HG03103 (cell line): ENCODE results near the gene TUBE1.

Source experiments
- ATAC-seq: cut with Tn5 transposase; IDR thresholded peaks from one replicate; pipeline ENCODE4 v1.9.1; 2021; ENCODE audit warnings: low read depth; ENCODE audit not compliant: unreplicated experiment

The TUBE1 gene

DNA sequence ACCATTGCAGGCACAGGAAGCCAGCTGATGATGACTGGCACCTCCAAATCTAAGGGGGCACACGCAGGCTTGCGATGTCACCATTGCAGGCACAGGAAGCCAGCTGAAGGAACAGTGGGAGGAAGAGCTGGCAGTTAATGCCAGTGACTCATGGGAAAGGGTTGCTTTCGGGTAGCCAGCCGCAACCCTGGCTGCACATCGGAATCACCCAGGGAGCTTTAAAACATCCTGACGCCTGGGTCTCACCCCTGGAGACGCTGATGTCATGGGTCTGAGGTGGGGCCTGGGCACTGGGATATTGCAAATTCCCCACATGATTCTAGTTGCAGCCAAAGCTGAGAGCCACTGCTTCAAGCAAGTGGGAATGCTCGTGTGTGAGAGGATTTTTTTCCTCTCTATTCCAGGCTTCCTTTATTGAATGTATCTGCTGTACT lies 49.5 kb downstream of the TUBE1 start:
- ATAC-seq = no peak

DNA sequence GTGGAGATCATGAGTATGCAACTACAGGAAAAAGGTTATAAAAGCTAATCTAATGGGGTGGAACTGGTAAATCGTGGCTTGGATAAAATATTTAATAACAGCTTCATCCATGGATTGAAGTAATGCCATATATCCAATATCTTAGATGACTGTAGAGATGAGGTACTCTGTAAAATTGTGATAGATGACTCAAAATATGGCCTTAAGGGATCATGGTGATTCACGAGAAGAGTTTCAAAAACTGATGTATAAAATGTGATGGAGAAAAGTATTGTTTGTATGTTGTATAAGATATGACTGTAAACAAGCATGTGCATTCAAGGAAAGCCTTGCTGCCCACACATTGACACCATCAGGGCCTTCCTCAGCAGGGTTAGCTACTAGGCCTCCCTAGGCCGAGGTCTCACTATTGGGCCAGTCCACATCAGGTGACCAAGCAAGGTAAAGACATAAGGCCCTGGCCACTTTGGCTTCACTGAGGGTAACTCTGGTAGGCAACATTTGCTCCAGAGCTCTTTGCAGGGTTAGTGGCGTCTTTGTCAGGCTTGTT lies 51.1 kb downstream of the TUBE1 start:
- no peak for ATAC-seq

- ATAC-seq = no peak
Measured at GRCh38 chr6:112034616-112034995, 52.7 kb downstream of the TUBE1 start.

DNA sequence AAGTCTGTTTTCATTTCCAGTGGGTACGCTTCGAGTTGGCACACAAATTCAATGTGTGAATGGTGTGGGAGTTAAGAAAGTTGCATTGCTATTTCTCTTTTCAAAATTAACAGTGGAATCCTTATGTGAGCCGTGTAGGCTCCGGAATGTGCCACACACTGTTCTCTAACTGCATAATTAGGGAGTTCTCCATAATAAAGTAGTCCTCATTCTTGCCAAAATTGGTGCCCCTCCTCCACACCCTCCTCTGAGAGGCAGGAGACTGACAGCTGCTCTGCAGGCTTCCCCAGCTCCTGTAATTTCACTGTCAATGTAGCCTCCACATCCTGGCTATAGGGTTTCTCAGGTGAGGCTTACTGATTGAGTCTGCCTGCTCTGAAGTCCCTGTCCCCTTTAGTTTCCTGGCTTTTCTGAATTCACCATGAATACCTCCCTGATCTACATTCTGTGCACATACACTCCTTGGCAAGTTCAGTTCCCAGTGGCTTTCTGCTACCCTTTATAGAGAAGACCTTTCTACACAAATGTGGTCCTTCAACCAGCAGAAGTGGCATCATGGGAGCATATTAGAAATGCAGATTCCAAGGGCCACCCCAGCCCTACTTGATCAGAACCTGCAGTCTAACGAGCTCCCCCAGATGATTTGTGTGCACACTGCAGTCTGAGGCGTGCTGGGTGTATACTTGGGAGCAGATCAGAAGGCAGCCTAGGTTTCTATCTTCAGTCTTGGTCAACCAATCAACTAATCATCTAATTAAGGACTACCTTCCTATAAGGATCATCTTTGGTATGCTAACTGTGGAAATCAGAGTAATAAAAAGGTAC lies 53.3 kb downstream of the TUBE1 start:
- ATAC-seq = no peak

DNA sequence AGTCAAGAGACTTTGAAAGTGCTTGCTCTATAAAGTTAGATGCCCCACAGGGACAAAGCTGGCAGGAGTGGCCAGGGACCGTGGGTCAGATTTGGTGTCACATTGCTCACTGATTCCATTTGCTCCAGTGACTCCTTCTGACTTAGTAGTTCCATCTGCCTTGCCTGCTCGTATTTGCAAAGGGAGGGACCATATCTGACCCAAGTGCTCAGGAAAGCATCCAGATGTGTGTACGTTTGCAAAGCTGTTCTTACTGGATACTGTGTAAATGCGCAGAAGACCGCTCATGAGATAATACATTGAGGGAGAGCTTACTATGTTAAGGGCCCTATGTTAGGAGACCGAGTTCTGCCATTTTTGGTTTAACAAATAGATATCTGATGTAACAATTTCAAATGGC lies 54.6 kb downstream of the TUBE1 start:
- ATAC-seq = no peak

DNA sequence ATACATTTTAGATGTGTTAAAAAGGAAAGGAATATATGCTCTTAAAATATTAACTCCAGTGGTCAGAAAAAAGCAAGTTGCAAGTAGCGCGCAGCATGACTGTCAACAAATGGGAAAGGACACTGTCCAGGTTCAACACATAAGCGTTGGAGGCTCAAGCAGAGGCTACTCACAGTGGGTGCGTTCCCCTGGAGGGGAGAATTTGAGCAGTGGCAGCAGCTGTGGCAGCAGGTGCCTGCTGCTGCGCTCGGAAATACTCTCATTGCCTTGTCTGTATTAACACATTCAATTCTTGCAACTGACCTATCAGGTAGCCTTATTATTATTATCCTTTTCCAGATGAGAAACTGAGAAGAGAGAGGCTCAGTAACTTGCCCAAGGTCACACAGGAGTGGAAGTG lies 55.3 kb downstream of the TUBE1 start:
- ATAC-seq = no peak

- ATAC-seq = no peak
Measured at GRCh38 chr6:112030961-112031660, 56.2 kb downstream of the TUBE1 start.

DNA sequence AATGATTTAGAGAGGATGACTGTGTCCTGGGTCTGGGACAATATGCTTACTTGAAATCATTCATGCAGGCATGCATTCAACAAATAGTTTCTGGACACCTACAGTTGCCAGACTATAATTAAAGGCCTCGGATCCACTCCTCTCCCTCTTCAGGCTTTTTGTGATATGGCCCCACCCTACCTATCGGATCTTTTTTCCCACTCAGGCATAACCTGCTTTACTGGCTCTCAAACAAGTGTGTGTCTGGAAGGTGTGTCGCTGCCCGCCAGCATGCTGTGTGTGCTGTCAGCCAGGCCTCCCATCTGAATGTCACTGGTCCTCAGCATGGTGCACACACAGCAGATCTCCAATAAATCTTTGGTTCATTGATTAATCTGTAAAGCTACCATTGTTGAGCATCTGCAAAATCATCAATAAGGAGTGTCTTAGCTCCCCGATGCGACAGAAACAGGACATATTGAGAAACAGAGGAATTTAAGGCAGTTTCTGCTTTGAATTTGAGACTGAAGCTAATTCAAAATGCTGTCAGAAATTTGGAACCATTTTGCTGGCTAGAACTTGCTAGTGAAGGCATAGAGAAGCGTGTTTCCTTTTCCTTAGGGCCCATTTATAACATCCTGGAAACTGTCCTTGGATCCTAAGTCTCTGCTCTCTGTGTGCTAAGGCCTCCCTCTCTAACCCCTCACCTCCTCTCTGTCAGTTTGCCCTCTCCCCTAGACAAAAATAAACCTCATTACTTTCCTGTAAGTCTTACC lies 56.9 kb downstream of the TUBE1 start:
- ATAC-seq = no peak

DNA sequence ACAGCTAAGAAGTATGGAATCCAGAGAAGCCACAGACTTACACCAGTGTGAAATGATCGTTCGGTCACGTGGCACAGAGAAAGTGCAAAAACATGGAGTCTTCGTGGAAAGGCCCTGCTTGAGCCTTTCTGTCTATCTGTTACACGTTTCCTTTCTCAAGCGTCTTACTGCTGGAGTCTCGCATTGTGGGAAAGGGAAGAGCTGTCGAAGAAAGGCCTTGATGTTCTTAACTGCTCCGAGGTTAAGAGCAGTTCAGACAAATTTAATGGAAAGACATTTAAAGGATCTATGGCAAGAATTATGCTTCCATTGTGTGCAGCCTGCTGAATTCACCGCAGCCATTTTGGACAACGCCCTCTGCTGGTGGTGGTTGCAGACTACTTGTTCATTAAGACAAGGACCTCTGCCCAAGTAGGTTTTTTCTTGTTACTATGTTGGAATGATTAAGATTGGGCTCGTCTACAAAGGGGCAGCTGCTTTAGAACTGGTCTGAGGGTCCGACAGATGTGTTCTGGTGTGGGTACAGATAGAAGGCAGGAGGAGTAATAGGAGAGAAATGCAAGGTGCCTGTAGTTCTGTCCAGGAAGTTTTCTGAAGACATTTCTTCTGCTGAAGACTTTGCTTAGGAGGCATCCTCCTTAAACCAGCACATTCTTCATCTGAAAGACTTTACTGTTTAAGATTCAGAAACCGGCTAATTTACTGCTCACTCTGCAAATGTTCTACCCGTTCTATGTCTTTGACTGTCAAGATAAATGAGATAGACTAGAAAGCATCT lies 58.0 kb downstream of the TUBE1 start:
- ATAC-seq = no peak

DNA sequence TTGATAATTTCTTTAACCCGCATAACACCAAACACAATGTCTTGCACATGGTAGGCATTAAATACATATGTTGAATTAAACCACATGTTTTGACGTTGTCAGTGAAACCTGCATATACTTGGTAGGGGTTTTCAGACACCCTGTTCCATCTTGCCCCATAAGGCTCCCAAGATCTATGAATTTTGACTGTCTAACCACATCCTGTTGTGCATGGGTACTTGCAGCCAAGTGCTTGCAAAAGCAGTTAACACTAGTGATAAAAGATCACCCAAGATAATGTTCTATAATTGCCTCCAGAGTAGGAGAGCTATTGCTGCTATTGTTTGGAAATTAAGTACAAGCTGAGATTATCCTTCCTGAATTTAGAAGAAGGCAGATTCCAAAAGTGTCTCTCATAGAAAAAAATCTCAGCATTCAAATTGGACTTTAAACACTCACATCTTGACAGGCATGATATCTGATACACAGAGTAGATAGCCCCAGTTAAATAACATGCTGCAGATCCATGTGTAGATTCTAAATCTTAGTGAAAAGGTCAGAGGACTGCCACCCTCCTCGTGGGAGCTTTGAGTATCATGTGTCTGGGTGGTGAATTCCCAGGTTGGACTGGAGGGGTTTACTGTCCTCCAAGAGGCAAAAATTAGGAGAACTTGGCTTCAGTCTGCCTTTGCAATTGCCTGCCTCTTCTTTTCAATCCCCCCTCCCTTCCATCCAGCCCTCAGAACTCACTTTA lies 59.2 kb downstream of the TUBE1 start:
- ATAC-seq = no peak

GRCh38 chr6:112026933-112027332 lies 60.3 kb downstream of the TUBE1 start:
- no peak for ATAC-seq

- no peak for ATAC-seq
Measured at GRCh38 chr6:112024464-112024863, 62.8 kb downstream of the TUBE1 start.

- ATAC-seq = no peak
Measured at GRCh38 chr6:112022749-112023148, 64.5 kb downstream of the TUBE1 start.

GRCh38 chr6:112021691-112022310 lies 65.5 kb downstream of the TUBE1 start:
- ATAC-seq = no peak
